Tibial nerve (tissue), 4 donors: ENCODE measurements around the gene NUDT12. TPM values are rescaled to one million over a fixed set of nuclear protein-coding genes. Genes with fewer than 3 reads are reported as not detected.

Experiments used
- DNase-seq, 2 donors: peaks; one replicate each; pipeline ENCODE4 v3.0.0-alpha.2; 2019; ENCODE audit warnings: low spot score in 2 of 2
- H3K27ac ChIP-seq, 4 donors: fragments of 200-600 bp; sonication (generic) in 3 of 4; one replicate each; pipeline ENCODE4 v1.5.1; 2017 to 2019; ENCODE audit warnings: mild to moderate bottlenecking in 1 of 4
- H3K27me3 ChIP-seq, 2 donors: fragments of 200-600 bp; sonication (generic) in 1 of 2; one replicate each; pipeline versions ENCODE4 v1.5.1 to v1.6.0; 2017 to 2019
- H3K36me3 ChIP-seq, 3 donors: fragments of 200-600 bp; sonication (generic); one replicate each; pipeline ENCODE4 v1.5.1; 2018 to 2019
- H3K4me1 ChIP-seq, 4 donors: fragments of 200-600 bp; sonication (generic) in 3 of 4; one replicate each; pipeline ENCODE4 v1.5.1; 2017 to 2019
- H3K4me3 ChIP-seq, 4 donors: fragments of 200-600 bp; sonication (generic) in 3 of 4; one replicate each; pipeline ENCODE4 v1.5.1; 2017 to 2019; ENCODE audit warnings: mild to moderate bottlenecking in 1 of 4, moderate library complexity in 1 of 4
- H3K9me3 ChIP-seq, 4 donors: fragments of 200-600 bp; sonication (generic) in 3 of 4; one replicate each; pipeline ENCODE4 v1.5.1; 2017 to 2019
- CTCF ChIP-seq, 5 experiments: fragments of 200-600 bp in 3 of 5; fragments of 450-650 bp in 2 of 5; sonication (generic) in 3 of 5; IDR thresholded peaks; one replicate each; pipeline ENCODE4 v1.5.1; 2016 to 2019; ENCODE audit warnings: antibody characterized with exemption in 5 of 5, mild to moderate bottlenecking in 3 of 5, moderate library complexity in 2 of 5
- EP300 ChIP-seq, 2 donors: sonication (generic); formaldehyde crosslinking; IDR thresholded peaks; one replicate each; pipeline ENCODE4 v1.6.1; 2017; ENCODE audit warnings: antibody characterized with exemption in 2 of 2, mild to moderate bottlenecking in 1 of 2
- POLR2A ChIP-seq, 2 donors: fragments of 450-650 bp; IDR thresholded peaks; one replicate each; pipeline ENCODE4 v1.6.1; 2017; ENCODE audit warnings: antibody characterized with exemption in 2 of 2, mild to moderate bottlenecking in 2 of 2, moderate library complexity in 2 of 2
- WGBS, 2 donors: methylation state at CpG; one replicate each; pipeline ENCODE4 v1.1.5; 2018; 5-methylcytosine and 5-hydroxymethylcytosine counted together
- total RNA-seq, 4 donors: library from RNA; depleted of rRNA; stranded (reverse); fragments of >200 nt; gene quantifications; one replicate each; pipeline ENCODE4 v1.1.0, GENCODE V29; 2016

NUDT12 gene
- total RNA-seq, 4 donors from 2014 or later = 12.0 to 27.1 (median 19.4) TPM

GRCh38 chr5:103569313-103570060 lies 6.9 kb upstream of the NUDT12 start:
- TF ChIP-seq CTCF (IDR thresholded peaks at IDR 0.05) (no peak), POLR2A (IDR thresholded peaks at IDR 0.05) (no peak), EP300 (IDR thresholded peaks at IDR 0.05) (no peak)
- DNase-seq = no peak
- 73 to 79% methylated on average over 3 of the region's 3 CpGs for WGBS, 2 donors
- Histone ChIP-seq H3K36me3 (no peaks in the 10 kb centered on the region), H3K27ac (no peak overlapping the region), H3K4me3 (no peak overlapping the region), H3K9me3 (no peaks in the 10 kb centered on the region), H3K4me1 (no peaks in the 10 kb centered on the region), H3K27me3 (no peaks in the 10 kb centered on the region)

DNA sequence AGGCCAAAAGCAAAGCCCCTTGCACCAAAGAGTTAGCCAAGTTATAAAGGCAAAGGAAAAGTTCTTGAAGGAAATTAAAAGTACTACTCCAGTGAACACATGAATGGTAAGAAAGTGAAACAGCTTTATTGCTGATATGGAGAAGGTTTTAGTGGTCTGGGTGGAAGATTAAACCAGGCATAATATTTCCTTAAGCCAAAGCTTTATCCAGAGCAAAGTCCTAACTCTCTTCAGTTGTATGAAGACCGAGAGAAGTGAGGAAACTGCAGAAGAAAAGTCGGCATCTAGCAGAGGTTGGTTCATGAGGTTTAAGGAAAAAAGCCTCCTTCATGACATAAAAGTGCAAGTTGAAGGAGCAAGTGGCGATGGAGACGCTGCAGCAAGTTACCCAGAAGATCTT lies 3.1 kb upstream of the NUDT12 start:
- WGBS, 2 donors = 93 to 95% methylated on average over 4 of the region's 4 CpGs
- no peaks in the 10 kb centered on the region for H3K36me3 ChIP-seq

GRCh38 chr5:103561685-103562452 lies 720 bp downstream of the NUDT12 start:
- H3K4me1 ChIP-seq = peaks cover 0 to 12% (median 3%) of the 10 kb centered on the region in 4 donors
- H3K4me3 ChIP-seq = peak overlapping the region; percentile 67 to 85 (median 74)
- whole genome bisulfite sequencing, 2 donors = 22 to 27% methylated on average over 14 of the region's 14 CpGs
- H3K27me3 ChIP-seq = no peaks in the 10 kb centered on the region
- H3K9me3 ChIP-seq = no peaks in the 10 kb centered on the region
- peak in 1 of 2 donors; percentile 13 for DNase-seq
- no peaks in the 10 kb centered on the region for H3K36me3 ChIP-seq
- no peak for TF ChIP-seq EP300 (IDR thresholded peaks at IDR 0.05)
- TF ChIP-seq CTCF (IDR thresholded peaks at IDR 0.05) = no peak
- TF ChIP-seq POLR2A (IDR thresholded peaks at IDR 0.05) = no peak
- peak overlapping the region; percentile 82 to 94 (median 88) for H3K27ac ChIP-seq

More for the DNA sequence above, 3.1 kb upstream of the NUDT12 start:
- Histone ChIP-seq H3K27ac (no peak overlapping the region), H3K4me1 (peaks cover 0 to 12% (median 3%) of the 10 kb centered on the region in 4 donors), H3K9me3 (no peaks in the 10 kb centered on the region), H3K4me3 (no peak overlapping the region), H3K27me3 (no peaks in the 10 kb centered on the region)
- DNase-seq = no peak
- TF ChIP-seq CTCF (IDR thresholded peaks at IDR 0.05) = no peak
- no peak for TF ChIP-seq POLR2A (IDR thresholded peaks at IDR 0.05)
- no peak for TF ChIP-seq EP300 (IDR thresholded peaks at IDR 0.05)

DNA sequence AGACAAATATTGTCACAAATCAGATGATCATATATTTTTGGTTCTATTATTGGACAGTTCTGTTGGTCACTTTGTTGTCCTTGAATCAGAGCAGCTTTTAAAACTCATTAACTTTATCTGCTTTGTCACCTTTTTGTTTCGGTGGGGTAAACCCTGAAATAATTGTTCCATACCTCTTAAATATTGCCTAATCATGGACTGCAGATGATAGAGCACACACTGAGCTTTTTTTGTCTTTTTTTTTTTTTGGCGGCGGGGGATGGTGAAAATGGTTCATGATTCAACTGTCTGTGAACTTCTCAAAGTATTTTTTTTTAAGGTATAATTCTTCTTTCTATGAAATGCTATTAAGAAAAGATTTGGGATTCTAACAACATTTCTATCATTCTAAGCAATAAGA lies 1.8 kb downstream of the NUDT12 start:
- TF ChIP-seq CTCF (IDR thresholded peaks at IDR 0.05) (no peak), EP300 (IDR thresholded peaks at IDR 0.05) (no peak), POLR2A (IDR thresholded peaks at IDR 0.05) (no peak)
- Histone ChIP-seq H3K9me3 (no peaks in the 10 kb centered on the region), H3K4me1 (peaks cover 0 to 12% (median 3%) of the 10 kb centered on the region in 4 donors), H3K4me3 (no peak overlapping the region), H3K27me3 (no peaks in the 10 kb centered on the region), H3K36me3 (no peaks in the 10 kb centered on the region), H3K27ac (no peak overlapping the region)
- no peak for DNase-seq
- 96 to 97% methylated on average over 3 of the region's 3 CpGs for WGBS, 2 donors

GRCh38 chr5:103546858-103547257 lies 15.7 kb downstream of the NUDT12 start:
- H3K27me3 ChIP-seq = no peaks in the 10 kb centered on the region
- no peaks in the 10 kb centered on the region for H3K9me3 ChIP-seq
- 82 to 88% methylated on average over 2 of the region's 2 CpGs for WGBS, 2 donors
- H3K27ac ChIP-seq = no peak overlapping the region
- no peak for DNase-seq
- TF ChIP-seq POLR2A (IDR thresholded peaks at IDR 0.05) (no peak), CTCF (IDR thresholded peaks at IDR 0.05) (no peak), EP300 (IDR thresholded peaks at IDR 0.05) (no peak)
- H3K4me1 ChIP-seq = no peaks in the 10 kb centered on the region
- no peak overlapping the region for H3K4me3 ChIP-seq
- H3K36me3 ChIP-seq = peaks cover 0 to 17% (median 0%) of the 10 kb centered on the region in 3 donors
